Neural cell (in vitro differentiated cells): ENCODE results near the gene CCDC88C. TPM values are rescaled to one million over a fixed set of nuclear protein-coding genes. Genes with fewer than 3 reads are reported as not detected.

Experiments used
- H2AFZ ChIP-seq: fragments of 200-600, 300-800 bp; sonication (generic), shearing (Covaris generic); 2 replicates; pipeline ENCODE4 v1.6.0; 2014; ENCODE audit warnings: low read depth, mild to moderate bottlenecking, antibody characterized with exemption, low read length, moderate library complexity
- H3F3A ChIP-seq: fragments of 200-600 bp; shearing (Covaris generic); 2 replicates; pipeline ENCODE4 v1.6.1; 2016; ENCODE audit warnings: mild to moderate bottlenecking, moderate library complexity, mixed read lengths, antibody characterized with exemption, low read length; ENCODE audit not compliant: insufficient read depth, poor library complexity, severe bottlenecking
- H3K27ac ChIP-seq: fragments of 200-600, 300-800 bp; sonication (generic), shearing (Covaris generic); 2 replicates; pipeline ENCODE4 v1.5.1; 2014; ENCODE audit warnings: mild to moderate bottlenecking, low read length, moderate library complexity
- H3K27me3 ChIP-seq: fragments of 300-800, 200-600 bp; sonication (generic), shearing (Covaris generic); 2 replicates; pipeline ENCODE4 v1.6.0; 2014; ENCODE audit warnings: mild to moderate bottlenecking, low read depth, low read length, moderate library complexity; ENCODE audit not compliant: insufficient read depth
- H3K36me3 ChIP-seq: fragments of 300-800, 200-600 bp; sonication (generic), shearing (Covaris generic); 2 replicates; pipeline ENCODE4 v1.5.1; 2014; ENCODE audit warnings: mild to moderate bottlenecking, antibody characterized with exemption, low read length, moderate library complexity; ENCODE audit not compliant: insufficient read depth
- H3K4me2 ChIP-seq: fragments of 300-800, 200-600 bp; sonication (generic), shearing (Covaris generic); 2 replicates; pipeline ENCODE4 v1.6.0; 2014; ENCODE audit warnings: mild to moderate bottlenecking, low read length
- H3K4me3 ChIP-seq: fragments of 300-800, 200-600 bp; sonication (generic), shearing (Covaris generic); 2 replicates; pipeline ENCODE4 v1.5.1; 2014; ENCODE audit warnings: mild to moderate bottlenecking, low read length, moderate library complexity
- H3K79me2 ChIP-seq: fragments of 200-600 bp; shearing (Covaris generic); replicated peaks from 2 replicates; pipeline ENCODE4 v1.6.0; 2014; ENCODE audit warnings: mild to moderate bottlenecking, low read length, moderate library complexity; ENCODE audit not compliant: insufficient read depth
- H3K9ac ChIP-seq: fragments of 300-800, 200-600 bp; sonication (generic), shearing (Covaris generic); 2 replicates; pipeline ENCODE4 v1.6.1; 2016; ENCODE audit warnings: mild to moderate bottlenecking, low read length, mixed read lengths
- H3K9me2 ChIP-seq: fragments of 200-600 bp; shearing (Covaris generic); 2 replicates; pipeline ENCODE4 v1.6.1; 2016; ENCODE audit warnings: mild to moderate bottlenecking, low read length, mixed read lengths; ENCODE audit not compliant: insufficient read depth
- H3K9me3 ChIP-seq: fragments of 200-600, 300-800 bp; sonication (generic), shearing (Covaris generic); 2 replicates; pipeline ENCODE4 v1.6.1; 2016; ENCODE audit warnings: mild to moderate bottlenecking, mixed run types, low read length, moderate library complexity, mixed read lengths
- H4K20me1 ChIP-seq: fragments of 200-600 bp; shearing (Covaris generic); 2 replicates; pipeline ENCODE4 v1.6.1; 2016; ENCODE audit warnings: mild to moderate bottlenecking, mixed run types; ENCODE audit not compliant: insufficient read depth
- EP300 ChIP-seq: fragments of 450-650 bp; conservative IDR thresholded peaks from 2 replicates; pipeline ENCODE4 v1.6.1; 2014; ENCODE audit warnings: antibody characterized with exemption, mild to moderate bottlenecking, moderate library complexity; ENCODE audit not compliant: poor library complexity, severe bottlenecking
- MXI1 ChIP-seq: fragments of 450-650 bp; conservative IDR thresholded peaks from 2 replicates; pipeline ENCODE4 v1.6.1; 2014; ENCODE audit warnings: antibody characterized with exemption, mild to moderate bottlenecking; ENCODE audit not compliant: poor library complexity, severe bottlenecking
- POLR2AphosphoS5 ChIP-seq: IDR thresholded peaks from 2 replicates; pipeline ENCODE4 v1.6.1; 2012
- RAD21 ChIP-seq: fragments of 450-650 bp; conservative IDR thresholded peaks from 2 replicates; pipeline ENCODE4 v1.6.1; 2014; ENCODE audit warnings: antibody characterized with exemption, mild to moderate bottlenecking, moderate library complexity
- SMC3 ChIP-seq: fragments of 450-650 bp; conservative IDR thresholded peaks from 2 replicates; pipeline ENCODE4 v1.6.1; 2014; ENCODE audit warnings: antibody characterized with exemption, mild to moderate bottlenecking, moderate library complexity; ENCODE audit not compliant: poor library complexity
- TAF1 ChIP-seq: IDR thresholded peaks from 2 replicates; pipeline ENCODE4 v1.6.1; 2012; ENCODE audit warnings: low read depth
- polyA plus RNA-seq: library from polyadenylated mRNA; depleted of rRNA; stranded (reverse); fragments of >200 nt; gene quantifications from 2 replicates; pipeline ENCODE4 v1.2.3, GENCODE V29; 2014
- TF ChIP-seq, protein P1 (sequence below): fragments of 450-650 bp; IDR thresholded peaks from 2 replicates; pipeline ENCODE4 v1.5.1; 2014; ENCODE audit warnings: antibody characterized with exemption, mild to moderate bottlenecking, moderate library complexity; ENCODE audit not compliant: poor library complexity, severe bottlenecking
- TF ChIP-seq, protein P2 (sequence below): IDR thresholded peaks from 2 replicates; pipeline ENCODE4 v1.6.1; 2012; ENCODE audit warnings: borderline replicate concordance

The CCDC88C gene
- polyA plus RNA-seq, 1 donor from 2014 or later: 20.1 TPM

GRCh38 chr14:91303091-91303923, 114.3 kb downstream of the CCDC88C start:
- Histone ChIP-seq H2AFZ (no peak overlapping the region), H3K4me3 (no peak overlapping the region), H3K9me2 (no peaks in the 10 kb centered on the region), H3K9ac (no peak overlapping the region), H3F3A (no peaks in the 10 kb centered on the region), H3K79me2 (no peaks in the 10 kb centered on the region), H4K20me1 (no peaks in the 10 kb centered on the region), H3K27me3 (no peaks in the 10 kb centered on the region), H3K9me3 (no peaks in the 10 kb centered on the region), H3K27ac (no peak overlapping the region), H3K36me3 (no peaks in the 10 kb centered on the region), H3K4me2 (no peak overlapping the region)
- TF ChIP-seq, protein P1, sequence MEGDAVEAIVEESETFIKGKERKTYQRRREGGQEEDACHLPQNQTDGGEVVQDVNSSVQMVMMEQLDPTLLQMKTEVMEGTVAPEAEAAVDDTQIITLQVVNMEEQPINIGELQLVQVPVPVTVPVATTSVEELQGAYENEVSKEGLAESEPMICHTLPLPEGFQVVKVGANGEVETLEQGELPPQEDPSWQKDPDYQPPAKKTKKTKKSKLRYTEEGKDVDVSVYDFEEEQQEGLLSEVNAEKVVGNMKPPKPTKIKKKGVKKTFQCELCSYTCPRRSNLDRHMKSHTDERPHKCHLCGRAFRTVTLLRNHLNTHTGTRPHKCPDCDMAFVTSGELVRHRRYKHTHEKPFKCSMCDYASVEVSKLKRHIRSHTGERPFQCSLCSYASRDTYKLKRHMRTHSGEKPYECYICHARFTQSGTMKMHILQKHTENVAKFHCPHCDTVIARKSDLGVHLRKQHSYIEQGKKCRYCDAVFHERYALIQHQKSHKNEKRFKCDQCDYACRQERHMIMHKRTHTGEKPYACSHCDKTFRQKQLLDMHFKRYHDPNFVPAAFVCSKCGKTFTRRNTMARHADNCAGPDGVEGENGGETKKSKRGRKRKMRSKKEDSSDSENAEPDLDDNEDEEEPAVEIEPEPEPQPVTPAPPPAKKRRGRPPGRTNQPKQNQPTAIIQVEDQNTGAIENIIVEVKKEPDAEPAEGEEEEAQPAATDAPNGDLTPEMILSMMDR: no peak
- no peak for TF ChIP-seq POLR2AphosphoS5
- TF ChIP-seq, protein P2, sequence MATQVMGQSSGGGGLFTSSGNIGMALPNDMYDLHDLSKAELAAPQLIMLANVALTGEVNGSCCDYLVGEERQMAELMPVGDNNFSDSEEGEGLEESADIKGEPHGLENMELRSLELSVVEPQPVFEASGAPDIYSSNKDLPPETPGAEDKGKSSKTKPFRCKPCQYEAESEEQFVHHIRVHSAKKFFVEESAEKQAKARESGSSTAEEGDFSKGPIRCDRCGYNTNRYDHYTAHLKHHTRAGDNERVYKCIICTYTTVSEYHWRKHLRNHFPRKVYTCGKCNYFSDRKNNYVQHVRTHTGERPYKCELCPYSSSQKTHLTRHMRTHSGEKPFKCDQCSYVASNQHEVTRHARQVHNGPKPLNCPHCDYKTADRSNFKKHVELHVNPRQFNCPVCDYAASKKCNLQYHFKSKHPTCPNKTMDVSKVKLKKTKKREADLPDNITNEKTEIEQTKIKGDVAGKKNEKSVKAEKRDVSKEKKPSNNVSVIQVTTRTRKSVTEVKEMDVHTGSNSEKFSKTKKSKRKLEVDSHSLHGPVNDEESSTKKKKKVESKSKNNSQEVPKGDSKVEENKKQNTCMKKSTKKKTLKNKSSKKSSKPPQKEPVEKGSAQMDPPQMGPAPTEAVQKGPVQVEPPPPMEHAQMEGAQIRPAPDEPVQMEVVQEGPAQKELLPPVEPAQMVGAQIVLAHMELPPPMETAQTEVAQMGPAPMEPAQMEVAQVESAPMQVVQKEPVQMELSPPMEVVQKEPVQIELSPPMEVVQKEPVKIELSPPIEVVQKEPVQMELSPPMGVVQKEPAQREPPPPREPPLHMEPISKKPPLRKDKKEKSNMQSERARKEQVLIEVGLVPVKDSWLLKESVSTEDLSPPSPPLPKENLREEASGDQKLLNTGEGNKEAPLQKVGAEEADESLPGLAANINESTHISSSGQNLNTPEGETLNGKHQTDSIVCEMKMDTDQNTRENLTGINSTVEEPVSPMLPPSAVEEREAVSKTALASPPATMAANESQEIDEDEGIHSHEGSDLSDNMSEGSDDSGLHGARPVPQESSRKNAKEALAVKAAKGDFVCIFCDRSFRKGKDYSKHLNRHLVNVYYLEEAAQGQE: no peak
- TF ChIP-seq SMC3: no peak
- TF ChIP-seq MXI1: no peak
- no peak for TF ChIP-seq TAF1

- no peak overlapping the region for H3K27ac ChIP-seq
- H3K4me2 ChIP-seq: no peak overlapping the region
- no peaks in the 10 kb centered on the region for H3K27me3 ChIP-seq
- no peak overlapping the region for H3K9ac ChIP-seq
- H3K36me3 ChIP-seq: no peaks in the 10 kb centered on the region
- TF ChIP-seq RAD21: no peak
- TF ChIP-seq MXI1: no peak
- TF ChIP-seq, protein P2: no peak
- no peak for TF ChIP-seq SMC3
- no peak for TF ChIP-seq EP300
- no peak for TF ChIP-seq TAF1
- TF ChIP-seq, protein P1: no peak
- no peaks in the 10 kb centered on the region for H3K9me2 ChIP-seq
- no peaks in the 10 kb centered on the region for H3F3A ChIP-seq
- no peaks in the 10 kb centered on the region for H3K9me3 ChIP-seq
- H4K20me1 ChIP-seq: no peaks in the 10 kb centered on the region
- no peak overlapping the region for H2AFZ ChIP-seq
- no peaks in the 10 kb centered on the region for H3K79me2 ChIP-seq
- no peak overlapping the region for H3K4me3 ChIP-seq
Observed at GRCh38 chr14:91302391-91302790, 115.2 kb downstream of the CCDC88C start.
